Calu3 (cell line): ENCODE data around the gene TMTC4. TPM values are rescaled to one million over a fixed set of nuclear protein-coding genes. Genes with fewer than 3 reads are reported as not detected.
A peak's percentile ranks its signal among the peaks of the same experiment; 100 is the strongest.

Source experiments
- BruUV-seq: library from RNA; stranded (reverse); fragments of 400-500 nt; replicated peaks from 2 replicates; lab custom pipeline; 2021; lab: Mats Ljungman, UMichigan
- CTCF ChIA-PET: fragments of 300-600 bp; sonication (Branson Sonifier 250); formaldehyde crosslinking; loops from one replicate; lab custom pipeline; 2022; ENCODE audit warnings: antibody characterized with exemption; lab: Charles Lee
- DNase-seq: peaks from one replicate; pipeline ENCODE4 v3.0.0; 2022
- H3K27ac Mint-ChIP-seq: one replicate; pipeline ENCODE4 v1.8.0; 2022; ENCODE audit warnings: mixed read lengths; ENCODE audit not compliant: unreplicated experiment
- H3K27me3 Mint-ChIP-seq: one replicate; pipeline ENCODE4 v1.8.0; 2022; ENCODE audit warnings: mixed read lengths; ENCODE audit not compliant: unreplicated experiment
- H3K36me3 Mint-ChIP-seq: one replicate; pipeline ENCODE4 v1.8.0; 2022; ENCODE audit warnings: mild to moderate bottlenecking, moderate library complexity, mixed read lengths; ENCODE audit not compliant: insufficient read depth, unreplicated experiment
- H3K4me1 Mint-ChIP-seq: one replicate; pipeline ENCODE4 v1.8.0; 2022; ENCODE audit warnings: mild to moderate bottlenecking, low read depth, mixed read lengths; ENCODE audit not compliant: unreplicated experiment
- H3K4me3 Mint-ChIP-seq: one replicate; pipeline ENCODE4 v1.8.0; 2022; ENCODE audit warnings: mild to moderate bottlenecking, low read depth, moderate library complexity, mixed read lengths; ENCODE audit not compliant: unreplicated experiment
- H3K9me3 Mint-ChIP-seq: one replicate; pipeline ENCODE4 v1.8.0; 2022; ENCODE audit warnings: low read depth, mixed read lengths; ENCODE audit not compliant: unreplicated experiment
- CTCF ChIP-seq: fragments of 200-600 bp; IDR thresholded peaks from one replicate; pipeline ENCODE4 v1.8.0; 2022; ENCODE audit warnings: antibody characterized with exemption; ENCODE audit not compliant: unreplicated experiment
- intact Hi-C: fragments of 100-400 bp; cut with micrococcal nuclease; formaldehyde crosslinking; loops from one replicate; pipeline ENCODE4 v1.10.0; 2022; ENCODE audit not compliant: unreplicated experiment
- total RNA-seq: library from RNA; stranded (reverse); gene quantifications from 2 replicates; pipeline ENCODE4 v1.2.3, GENCODE V29; 2022

Gene TMTC4
- total RNA-seq, 1 experiment from 2014 or later: 8.2 TPM

GRCh38 chr13:100594255-100594654 lies 80.3 kb downstream of the TMTC4 start:
- no peaks in the 10 kb centered on the region for H3K9me3 Mint-ChIP-seq
- TF ChIP-seq CTCF: no peak
- CTCF ChIA-PET: no interaction called here
- no peak overlapping the region for H3K4me3 Mint-ChIP-seq
- BruUV-seq: no TSS peak
- no peak overlapping the region for H3K27ac Mint-ChIP-seq
- intact Hi-C loops: no loop called here
- DNase-seq: no peak
- H3K27me3 Mint-ChIP-seq: no peaks in the 10 kb centered on the region
- no peaks in the 10 kb centered on the region for H3K4me1 Mint-ChIP-seq
- no peaks in the 10 kb centered on the region for H3K36me3 Mint-ChIP-seq

GRCh38 chr13:100589178-100589725 lies 85.3 kb downstream of the TMTC4 start:
- Mint-ChIP-seq H3K9me3 (no peaks in the 10 kb centered on the region), H3K36me3 (no peaks in the 10 kb centered on the region), H3K27me3 (no peaks in the 10 kb centered on the region), H3K4me1 (no peaks in the 10 kb centered on the region), H3K27ac (no peak overlapping the region), H3K4me3 (peak overlapping the region; percentile 58)
- intact Hi-C loops: no loop called here
- CTCF ChIA-PET: no interaction called here
- no peak for DNase-seq
- BruUV-seq: no TSS peak
- TF ChIP-seq CTCF: no peak

GRCh38 chr13:100588331-100589177 lies 86.0 kb downstream of the TMTC4 start, which contains the start of gene GGACT:
Gene GGACT, minus strand, starts transcription at chr13:100588789. Its CDS starts 56,198 bp downstream, at chr13:100532591.
- DNase-seq: peak; percentile 64
- intact Hi-C loops: no loop called here
- no peak for TF ChIP-seq CTCF
- CTCF ChIA-PET: no interaction called here
- H3K36me3 Mint-ChIP-seq: no peaks in the 10 kb centered on the region
- BruUV-seq: no TSS peak
- H3K4me3 Mint-ChIP-seq: peak within 1 kb of the TSS; percentile 58
- no peak within 1 kb of the TSS for H3K27ac Mint-ChIP-seq
- H3K27me3 Mint-ChIP-seq: no peaks in the 10 kb centered on the region
- H3K4me1 Mint-ChIP-seq: no peaks in the 10 kb centered on the region
- H3K9me3 Mint-ChIP-seq: no peaks in the 10 kb centered on the region

- Mint-ChIP-seq H3K27me3 (no peaks in the 10 kb centered on the region), H3K4me3 (no peak overlapping the region)
- intact Hi-C loops: no loop called here
These were observed 89.7 kb downstream of the TMTC4 start for GRCh38 chr13:100584896-100585295.

More at GRCh38 chr13:100584896-100585295, 89.7 kb downstream of the TMTC4 start:
- CTCF ChIA-PET: interaction anchor here (0.7 kb wide), 1 partner anchor 12 kb away, joined by 3 read pairs; no protein-coding TSS in a partner anchor
- no TSS peak for BruUV-seq
- no peak overlapping the region for H3K27ac Mint-ChIP-seq
- no peak for DNase-seq
- no peaks in the 10 kb centered on the region for H3K4me1 Mint-ChIP-seq
- H3K36me3 Mint-ChIP-seq: no peaks in the 10 kb centered on the region
- no peaks in the 10 kb centered on the region for H3K9me3 Mint-ChIP-seq
- no peak for TF ChIP-seq CTCF
